GM19463 (cell line): Measurements from ENCODE around the gene RPS6KA3.
"Not testable (repeated sequence)": the region's sequence is repeated elsewhere in the genome, so short reads cannot be mapped to it uniquely, and the experiment has no call there.

ENCODE experiments used
- ATAC-seq: cut with Tn5 transposase; IDR thresholded peaks from one replicate; pipeline ENCODE4 v1.9.1; 2021; ENCODE audit warnings: mild to moderate bottlenecking, moderate library complexity; ENCODE audit not compliant: unreplicated experiment

RPS6KA3 gene

DNA sequence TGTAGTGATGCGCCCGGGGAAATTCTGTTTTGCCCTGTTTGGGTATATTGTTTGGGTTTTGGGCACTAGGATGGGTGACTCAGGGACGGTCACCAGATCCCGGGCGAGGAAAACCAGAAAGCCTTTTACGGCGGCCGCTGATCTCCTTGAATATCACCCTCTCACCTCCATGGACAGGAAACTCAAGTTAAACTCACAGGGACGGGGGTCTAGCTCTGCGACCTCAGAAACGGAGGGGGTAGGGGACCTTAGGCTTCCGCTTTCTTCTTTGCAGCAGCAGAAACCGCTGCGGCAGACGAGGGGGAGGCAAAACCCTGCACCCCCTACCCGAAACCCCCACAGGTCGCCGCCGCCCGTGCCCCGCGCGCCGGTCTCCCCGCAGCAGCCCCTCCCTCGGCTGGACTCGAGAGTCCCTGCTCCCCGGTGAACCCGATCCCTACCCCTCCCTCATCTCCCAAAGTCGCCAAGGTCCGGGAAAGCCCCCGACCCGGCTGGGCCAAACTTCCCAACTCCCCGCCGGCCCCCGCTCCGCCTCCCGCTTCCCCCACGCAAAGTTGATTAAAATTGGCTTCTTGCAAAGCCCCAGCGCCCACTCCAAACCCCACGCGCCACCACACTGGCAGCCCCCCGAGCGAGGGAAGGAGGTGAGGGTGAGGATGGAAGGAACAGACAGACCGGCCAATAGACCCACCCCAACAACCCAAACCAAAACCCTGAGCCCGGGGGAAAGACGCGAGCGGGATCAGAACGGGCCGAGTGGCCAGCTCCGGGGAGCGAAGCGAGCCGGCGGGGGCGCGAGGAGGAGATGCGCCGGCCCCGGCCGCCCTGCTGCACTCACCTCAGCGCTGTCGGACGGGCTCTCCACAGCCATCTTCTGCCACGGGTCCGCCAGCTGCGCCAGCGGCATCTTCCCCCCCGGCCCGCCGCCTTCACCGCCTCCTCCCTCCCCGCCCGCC, 705 bp downstream of the RPS6KA3 start:
- ATAC-seq = peak; percentile 12

DNA sequence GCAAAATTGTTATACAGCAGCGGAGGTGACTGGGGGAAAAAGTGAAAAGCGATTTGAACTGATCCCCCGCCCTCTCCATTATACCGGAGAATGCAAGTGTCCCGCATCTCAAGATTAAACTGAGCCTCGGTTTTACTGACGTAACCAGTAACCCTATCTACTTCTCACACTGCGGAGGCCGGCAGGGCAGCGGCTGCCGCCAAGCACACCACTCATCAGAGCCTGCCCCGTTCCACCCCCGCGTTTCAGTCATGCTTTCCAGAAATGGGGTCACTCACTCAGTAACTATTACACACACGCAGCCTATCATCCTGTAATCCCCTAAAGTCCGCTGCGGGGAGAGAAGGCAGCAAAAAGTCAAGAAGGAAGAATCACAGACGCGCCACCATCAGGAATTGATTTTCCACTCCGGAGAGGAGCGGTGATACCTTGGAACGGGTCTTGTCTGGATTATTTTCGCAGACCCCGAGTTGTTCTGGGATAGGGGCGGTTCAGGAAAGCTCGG, 1.4 kb downstream of the RPS6KA3 start:
- ATAC-seq = peak; percentile 31

DNA sequence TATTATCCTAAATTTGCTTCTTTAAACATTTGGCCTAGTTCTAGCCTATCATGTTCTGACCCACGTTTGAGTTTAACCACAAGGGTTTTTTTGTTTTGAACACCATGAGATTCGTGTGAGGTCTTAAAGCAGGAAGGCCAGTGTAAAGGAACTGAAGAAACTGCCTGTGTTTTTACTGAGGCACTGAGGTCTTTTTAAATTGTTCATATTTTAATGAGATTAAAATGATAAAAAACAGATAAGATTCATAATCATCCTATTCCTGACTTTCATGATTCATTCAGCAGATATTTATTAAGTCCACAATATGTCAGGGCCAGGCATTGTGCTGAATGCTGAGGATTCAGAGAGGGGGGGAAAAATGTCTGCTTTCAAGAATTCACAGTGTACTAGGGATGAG, 3.2 kb downstream of the RPS6KA3 start:
- peak; percentile 15 for ATAC-seq

DNA sequence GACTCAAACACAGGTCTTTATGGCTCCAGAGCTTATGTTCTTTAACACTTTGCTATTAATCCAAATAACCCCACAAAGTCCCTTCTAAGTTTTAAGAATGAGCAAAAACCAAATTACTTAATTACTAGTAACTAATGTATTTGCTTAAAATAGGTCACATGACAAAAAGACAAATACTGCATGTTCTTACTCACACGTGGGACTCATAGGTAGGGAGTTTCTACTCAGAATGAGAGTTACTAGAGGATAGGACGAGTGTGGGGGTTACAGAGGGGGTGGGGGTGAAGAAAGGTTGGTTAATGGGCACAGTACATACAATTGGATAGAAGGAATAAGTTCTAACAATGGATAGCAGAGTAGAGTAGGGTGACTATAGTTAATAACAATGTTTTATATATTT, 5.8 kb downstream of the RPS6KA3 start:
- ATAC-seq = no peak

DNA sequence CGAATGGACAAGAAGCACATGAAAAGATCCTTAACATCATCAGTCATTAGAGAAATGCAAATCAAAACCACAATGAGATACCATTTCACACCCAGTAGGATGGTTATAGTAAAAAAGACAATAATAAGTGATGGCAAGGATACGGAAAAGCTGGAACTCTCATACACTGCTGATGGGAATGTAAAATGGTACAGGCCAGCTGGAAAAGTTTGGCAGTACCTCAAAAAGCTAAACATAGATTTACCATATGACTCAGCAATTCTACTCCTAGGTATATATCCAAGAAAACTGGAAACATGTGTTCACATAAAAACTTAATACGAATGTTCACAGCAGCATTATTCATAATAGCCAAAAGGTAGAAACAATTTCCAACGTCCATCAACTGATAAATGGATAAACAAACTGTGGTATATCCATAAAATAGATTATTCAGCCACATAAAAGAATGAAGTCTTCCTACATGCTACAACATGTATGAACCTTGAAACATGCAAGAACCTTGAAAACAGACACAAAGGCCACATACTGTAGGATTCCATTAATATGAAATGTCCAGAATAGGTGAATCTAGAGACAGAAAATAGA, 11.9 kb downstream of the RPS6KA3 start:
- ATAC-seq = no peak

DNA sequence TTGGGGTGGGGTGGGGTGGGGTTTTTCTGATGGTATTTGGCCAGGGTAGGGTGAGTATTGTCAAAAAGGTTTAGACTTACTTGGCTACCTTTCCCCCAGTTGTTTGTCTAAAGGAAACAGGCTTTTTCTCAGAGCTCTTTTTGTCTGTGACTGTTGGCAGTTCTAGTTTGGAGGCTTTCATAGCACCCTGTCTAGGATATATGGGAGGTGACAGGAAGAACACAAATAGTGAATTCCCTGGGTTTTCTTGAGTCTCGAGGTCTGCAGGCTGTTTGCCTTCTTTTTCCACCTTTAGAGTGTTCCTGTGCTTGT, 13.5 kb downstream of the RPS6KA3 start:
- ATAC-seq = no peak

DNA sequence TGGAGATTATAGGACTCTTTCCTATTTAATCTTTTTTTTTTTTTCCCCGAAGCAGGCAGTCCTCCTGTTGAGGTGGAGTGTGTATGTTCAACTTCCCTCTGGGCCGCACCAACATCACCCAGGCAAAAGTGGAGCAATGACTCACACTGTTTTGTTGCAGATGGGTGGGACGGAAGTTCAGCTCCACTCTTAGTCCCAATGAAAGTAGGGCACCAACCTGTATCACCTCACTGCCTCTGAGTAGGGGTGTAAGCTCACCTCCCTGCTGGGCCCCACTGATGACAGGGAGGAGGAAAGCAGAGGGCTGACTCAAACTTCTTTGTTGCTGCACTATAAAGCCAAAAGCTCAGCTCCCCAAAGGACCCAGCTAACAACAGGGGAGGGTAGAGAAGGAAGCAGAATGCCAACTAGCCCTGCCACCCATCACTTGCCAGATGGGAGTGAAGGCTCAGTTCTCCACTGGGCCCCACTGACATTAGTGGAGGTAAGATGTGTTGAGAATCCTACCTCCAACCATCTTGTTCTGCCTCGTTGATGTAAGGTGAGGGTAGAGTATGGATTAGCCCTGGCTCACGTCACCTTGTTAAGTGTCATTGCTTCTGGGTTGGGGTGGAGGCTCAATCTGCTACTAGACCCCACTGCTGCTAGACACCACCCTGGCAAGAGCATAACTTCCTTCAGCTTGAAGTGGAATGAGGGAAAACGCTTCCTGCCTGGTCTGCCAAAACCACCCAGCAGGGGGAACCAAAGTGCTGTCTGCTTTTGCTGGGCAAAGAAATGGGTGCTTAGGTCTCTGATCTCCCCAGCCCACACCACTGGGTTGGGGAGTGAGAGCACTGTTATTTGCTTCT, 14.1 kb downstream of the RPS6KA3 start:
- ATAC-seq = peak; percentile 85

DNA sequence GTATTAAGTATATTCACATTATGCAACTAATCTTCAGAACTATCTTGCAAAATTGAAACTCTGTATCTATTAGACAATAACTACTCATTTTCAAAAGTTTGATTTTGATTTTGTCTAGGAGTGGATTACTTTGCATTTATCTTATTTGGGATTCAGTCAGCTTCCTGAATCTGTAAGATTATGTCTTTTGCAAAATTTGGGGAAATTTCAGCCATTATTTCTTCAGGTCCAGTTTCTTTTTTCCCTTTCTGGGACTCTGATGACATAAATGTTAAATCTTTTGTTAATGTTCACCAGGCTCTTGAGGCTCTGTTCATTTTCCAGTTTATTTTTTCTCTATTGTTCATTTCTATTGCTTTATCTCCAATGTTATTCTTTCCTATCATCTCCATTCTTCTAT, 15.0 kb downstream of the RPS6KA3 start:
- ATAC-seq = no peak

DNA sequence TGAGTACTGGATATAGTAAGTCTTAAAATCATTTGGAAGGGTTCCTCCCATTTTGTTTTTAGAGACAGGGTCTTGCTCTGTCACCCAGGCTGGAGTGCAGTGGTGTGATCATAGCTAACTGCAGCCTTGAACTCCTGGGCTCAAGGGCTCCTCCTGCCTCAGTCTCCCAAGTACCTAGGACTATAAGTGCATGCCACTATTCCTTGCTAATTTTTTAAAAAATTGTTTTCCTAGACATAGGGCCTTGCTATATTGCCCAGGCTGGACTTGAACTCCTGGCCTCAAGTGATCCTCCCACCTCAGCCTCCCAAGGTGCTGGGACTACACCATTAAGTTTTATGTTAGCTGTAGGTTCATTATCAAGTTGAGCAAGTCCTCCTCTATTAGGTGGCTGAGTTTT, 16.6 kb downstream of the RPS6KA3 start:
- not testable (repeated sequence) for ATAC-seq

DNA sequence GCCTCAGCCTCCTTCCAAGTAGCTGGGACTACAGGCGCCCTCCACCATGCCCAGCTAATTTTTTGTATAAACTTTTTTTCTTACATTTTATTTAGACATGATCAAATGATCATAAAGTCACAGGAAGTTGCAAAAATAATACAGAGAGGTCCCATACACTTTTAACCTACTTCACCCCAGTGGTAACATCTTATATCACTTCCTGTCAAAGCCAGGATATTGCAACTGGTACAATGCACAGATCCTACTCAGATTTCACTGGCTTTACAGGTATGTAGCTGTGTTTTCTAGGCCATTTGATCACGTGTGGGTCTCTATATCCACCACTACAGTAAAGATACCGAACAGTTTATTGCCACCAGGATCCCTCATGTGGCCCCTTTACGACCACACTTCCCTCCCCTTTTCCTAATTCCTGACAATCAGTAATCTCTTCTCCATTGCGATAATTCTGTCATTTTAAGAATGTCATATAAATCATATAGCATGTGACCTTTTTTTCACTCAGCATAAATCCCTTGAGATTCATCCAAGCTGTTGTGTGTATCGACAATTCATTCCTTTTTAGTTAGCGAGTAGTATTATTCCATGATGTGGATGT, 18.0 kb downstream of the RPS6KA3 start:
- no peak for ATAC-seq

DNA sequence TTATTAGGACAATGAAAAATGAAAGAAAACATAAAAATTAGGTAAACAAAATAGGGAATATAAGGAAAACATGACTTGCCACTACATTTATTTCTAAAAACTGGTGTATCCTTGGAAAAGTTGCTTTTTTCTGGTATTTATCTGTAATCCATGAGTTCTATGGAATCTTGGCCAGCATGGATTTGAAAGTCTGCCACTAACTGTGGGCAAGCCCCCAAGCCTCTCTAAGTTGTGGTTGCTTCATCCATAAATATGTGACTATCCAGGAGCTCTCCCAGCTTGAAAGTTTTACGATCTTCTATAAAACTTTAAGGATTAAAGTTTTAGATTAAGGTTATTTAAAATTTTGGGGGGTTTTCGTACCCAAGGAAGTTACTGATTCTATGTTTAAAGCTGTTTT, 21.8 kb downstream of the RPS6KA3 start:
- no peak for ATAC-seq

DNA sequence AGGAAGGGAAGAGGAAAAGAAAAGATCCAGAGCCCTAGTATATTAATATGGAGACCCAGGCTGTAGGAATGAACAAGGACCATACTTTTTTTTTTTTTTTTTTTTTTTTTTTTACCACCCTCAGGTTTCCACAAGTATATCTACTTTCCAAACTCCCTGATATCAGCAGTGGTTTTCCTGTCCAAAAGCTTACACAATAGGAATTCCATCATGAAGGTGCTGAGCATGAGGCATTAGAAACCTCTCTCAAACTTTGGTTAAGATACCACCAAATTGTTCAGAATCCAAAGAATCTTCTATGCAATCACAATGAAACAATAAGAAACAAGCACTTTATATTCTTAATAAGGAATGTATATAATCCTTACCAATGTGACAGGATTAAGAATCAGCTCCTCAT, 26.5 kb downstream of the RPS6KA3 start:
- no peak for ATAC-seq

DNA sequence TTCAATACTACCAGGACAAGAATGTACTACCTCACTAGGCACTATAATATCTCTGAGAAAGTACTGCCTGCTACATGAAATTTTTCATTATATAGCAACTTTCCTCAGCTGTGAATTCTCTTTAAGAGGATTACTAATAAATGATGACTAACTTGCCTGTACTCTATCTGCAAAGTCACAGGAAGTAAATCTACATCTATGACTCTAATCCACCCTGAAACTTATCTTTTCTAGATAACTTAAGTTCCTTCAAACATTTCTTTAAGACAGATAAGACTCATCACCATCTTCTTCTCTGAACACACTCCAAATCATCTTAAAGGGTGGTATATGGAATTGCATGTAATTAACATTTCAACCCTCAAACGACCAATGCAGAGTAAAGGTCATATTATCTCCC, 28.8 kb downstream of the RPS6KA3 start:
- ATAC-seq = no peak

DNA sequence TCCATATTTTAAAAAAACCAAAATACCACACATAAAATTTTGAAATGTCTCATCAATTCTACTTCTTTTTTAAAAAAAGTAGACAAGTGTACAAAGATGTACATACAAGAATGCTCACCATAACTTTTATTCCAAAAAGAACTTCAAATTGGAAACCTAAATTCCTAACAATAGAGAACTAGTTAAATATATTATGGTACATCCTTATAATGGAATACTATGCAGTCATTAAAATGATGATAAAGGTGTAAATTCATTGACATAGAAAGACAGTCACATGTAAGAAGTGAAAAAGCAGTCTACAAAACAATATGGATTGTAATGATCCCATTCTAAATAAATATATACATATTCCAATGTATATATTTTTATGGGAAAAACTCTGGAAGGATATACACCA, 31.0 kb downstream of the RPS6KA3 start:
- no peak for ATAC-seq

DNA sequence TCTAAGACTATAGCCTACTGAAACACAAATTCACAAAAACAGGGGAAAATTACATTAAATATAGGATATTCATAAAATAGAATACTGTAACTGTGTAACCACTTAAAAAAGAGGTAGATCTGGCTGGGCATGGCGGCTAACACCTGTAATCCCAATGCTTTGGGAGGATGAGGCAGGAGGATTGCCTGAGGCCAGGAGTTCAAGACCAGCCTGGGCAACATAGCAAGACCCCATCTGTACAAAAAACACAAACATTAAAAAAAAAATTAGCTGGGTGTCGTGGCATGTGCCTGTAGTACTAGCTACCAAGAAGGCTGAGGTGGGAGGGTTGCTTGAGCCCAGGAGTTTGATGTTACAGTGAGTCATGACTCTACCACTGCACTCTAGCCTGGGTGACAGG, 33.4 kb downstream of the RPS6KA3 start:
- ATAC-seq = no peak

DNA sequence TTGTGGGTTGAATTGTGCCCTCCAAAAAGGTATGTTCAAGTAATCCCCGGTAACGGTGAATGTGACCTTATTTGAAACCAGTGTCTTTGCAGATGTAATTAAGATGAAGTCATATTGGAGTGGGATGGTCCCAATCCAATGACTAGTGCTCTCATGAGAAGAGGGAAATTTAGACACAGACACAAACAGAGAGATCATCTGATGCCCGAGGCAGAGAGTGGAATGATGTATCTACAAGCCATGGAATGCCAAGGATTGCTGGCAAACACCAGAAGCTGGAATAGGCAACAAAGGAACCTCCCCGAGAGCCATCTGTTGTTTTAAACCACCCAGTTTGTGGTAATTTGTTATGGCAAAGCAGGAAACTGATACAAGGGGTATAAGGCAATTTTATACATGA, 35.1 kb downstream of the RPS6KA3 start:
- no peak for ATAC-seq

DNA sequence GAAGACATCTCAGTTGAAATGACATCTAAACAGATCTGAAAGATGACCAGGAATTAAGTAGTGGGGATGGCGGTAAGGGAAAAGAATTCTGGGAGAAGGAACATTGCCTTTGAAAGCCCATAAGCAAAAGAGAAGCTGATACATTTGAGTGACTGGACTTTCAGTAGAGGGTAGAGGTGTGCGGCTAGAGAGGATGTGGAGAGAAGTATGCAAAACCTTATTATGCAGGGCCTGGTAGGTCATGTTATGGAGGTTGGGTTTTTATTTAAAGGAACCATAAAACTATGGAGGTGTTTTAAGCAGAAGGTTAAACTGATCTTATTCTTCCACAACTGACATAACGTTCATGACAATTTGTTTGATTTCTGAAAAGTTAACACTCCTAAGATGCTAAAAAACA, 36.3 kb downstream of the RPS6KA3 start:
- ATAC-seq = peak; percentile 69

DNA sequence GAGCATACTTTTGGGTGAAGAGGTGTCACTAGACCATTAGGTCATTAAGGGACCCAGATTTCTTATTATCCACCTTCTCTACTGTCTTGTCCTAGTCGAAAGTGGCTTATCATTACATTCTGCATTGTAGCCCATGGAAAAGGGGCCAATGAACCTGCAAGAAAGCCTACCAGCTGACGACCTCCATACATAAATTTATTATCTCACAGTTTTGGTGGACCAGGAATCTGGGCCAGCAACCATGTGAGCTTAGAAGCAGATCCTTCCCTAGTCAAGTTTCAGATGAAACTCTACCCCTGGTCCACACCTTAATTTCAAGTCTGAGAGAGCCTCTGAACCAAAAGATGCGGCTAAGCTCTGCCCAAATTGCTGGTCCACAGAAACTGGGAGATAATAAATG, 37.6 kb downstream of the RPS6KA3 start:
- no peak for ATAC-seq

DNA sequence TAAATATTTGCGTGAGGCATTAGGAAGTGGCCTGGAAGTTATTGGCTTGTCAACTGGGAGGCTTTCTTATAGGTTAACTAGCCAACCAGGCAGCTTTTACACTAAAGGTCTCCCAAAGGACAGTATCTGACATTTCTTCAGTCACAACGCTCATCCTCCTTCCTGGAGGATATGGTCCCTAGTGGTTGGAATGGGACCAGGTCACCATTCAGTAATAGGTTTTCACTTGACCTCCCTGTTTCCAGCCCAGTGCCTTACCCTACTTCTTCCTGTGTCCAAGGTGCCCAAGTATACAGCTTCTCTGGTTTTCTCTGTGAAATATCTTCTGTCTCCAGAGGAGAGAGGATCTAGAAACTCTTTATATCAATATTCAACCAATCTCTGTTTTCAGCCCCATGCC, 38.5 kb downstream of the RPS6KA3 start:
- no peak for ATAC-seq

DNA sequence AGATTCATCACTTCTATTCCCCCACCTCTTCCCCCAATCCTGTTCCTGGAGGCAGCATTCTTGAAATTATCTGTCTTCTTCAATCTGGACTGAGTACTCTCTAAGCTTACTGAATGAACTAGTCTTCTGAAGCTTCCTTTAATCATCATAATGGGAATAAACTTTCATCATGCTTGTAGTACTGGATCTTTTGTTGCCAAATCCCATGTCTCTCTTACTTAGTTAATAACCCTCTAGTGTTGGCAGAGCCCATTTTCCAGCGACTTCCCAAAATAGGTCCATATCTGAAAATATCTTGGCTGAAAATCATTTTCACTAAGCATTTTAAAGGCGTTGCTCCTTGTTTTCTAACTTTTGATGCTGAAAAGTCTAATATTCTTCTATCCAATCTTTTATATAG, 39.6 kb downstream of the RPS6KA3 start:
- no peak for ATAC-seq

DNA sequence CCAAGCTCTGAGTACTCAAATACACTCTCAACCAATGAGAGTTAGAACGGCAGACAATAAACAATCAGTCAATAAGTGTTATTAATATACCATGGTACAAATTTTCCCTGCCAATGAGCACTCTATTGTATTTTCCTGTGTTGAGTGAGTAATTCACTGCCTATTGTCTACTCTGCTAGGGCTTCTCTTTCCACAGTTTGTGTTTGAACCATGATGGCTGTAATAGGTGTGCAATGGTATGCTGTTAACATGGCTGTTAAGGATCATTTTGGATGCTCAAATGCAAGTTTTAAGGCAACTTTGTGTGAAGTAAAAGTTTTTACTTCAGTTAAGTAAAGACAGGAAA, 41.2 kb downstream of the RPS6KA3 start:
- ATAC-seq = no peak
